Breast epithelium (tissue), 3 donors: Measurements from ENCODE around the gene HBE1.

ENCODE experiments used
- POLR2A ChIP-seq: fragments of 450-650 bp; IDR thresholded peaks from one replicate; pipeline ENCODE4 v1.6.1; 2016; ENCODE audit warnings: antibody characterized with exemption, mild to moderate bottlenecking, moderate library complexity
- POLR2AphosphoS5 ChIP-seq, 3 donors: sonication (generic); formaldehyde crosslinking; IDR thresholded peaks; one replicate each; pipeline ENCODE4 v1.6.1; 2017; ENCODE audit warnings: antibody characterized with exemption in 3 of 3
- TF ChIP-seq, protein P1 (sequence below), 3 donors: fragments of 450-650 bp; IDR thresholded peaks; one replicate each; pipeline ENCODE4 v1.5.1; 2016 to 2017; ENCODE audit warnings: antibody characterized with exemption in 3 of 3, mild to moderate bottlenecking in 3 of 3, moderate library complexity in 3 of 3

DNA sequence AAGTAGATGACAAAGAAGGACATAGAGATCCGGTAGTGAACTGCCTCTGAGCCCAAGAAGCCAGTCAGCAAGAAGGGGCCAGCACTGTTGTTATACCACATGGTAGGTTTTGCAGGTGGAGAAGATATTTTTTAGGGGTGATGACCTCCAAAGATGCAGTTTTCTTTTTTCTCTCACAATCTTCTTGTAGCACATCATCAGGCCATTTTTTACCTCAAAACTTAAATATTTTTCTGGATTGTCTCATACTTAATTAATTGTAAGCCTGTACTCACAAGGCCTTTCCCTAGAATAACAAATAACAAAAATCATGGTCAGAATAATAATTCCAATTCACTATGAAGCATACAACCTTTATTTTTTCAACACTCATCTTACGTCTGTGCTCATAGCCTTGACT, 32.1 kb upstream of the HBE1 start, which contains the start of gene OR51B4:
- TF ChIP-seq POLR2AphosphoS5 (IDR thresholded peaks at IDR 0.05), result no peak
- TF ChIP-seq, protein P1, sequence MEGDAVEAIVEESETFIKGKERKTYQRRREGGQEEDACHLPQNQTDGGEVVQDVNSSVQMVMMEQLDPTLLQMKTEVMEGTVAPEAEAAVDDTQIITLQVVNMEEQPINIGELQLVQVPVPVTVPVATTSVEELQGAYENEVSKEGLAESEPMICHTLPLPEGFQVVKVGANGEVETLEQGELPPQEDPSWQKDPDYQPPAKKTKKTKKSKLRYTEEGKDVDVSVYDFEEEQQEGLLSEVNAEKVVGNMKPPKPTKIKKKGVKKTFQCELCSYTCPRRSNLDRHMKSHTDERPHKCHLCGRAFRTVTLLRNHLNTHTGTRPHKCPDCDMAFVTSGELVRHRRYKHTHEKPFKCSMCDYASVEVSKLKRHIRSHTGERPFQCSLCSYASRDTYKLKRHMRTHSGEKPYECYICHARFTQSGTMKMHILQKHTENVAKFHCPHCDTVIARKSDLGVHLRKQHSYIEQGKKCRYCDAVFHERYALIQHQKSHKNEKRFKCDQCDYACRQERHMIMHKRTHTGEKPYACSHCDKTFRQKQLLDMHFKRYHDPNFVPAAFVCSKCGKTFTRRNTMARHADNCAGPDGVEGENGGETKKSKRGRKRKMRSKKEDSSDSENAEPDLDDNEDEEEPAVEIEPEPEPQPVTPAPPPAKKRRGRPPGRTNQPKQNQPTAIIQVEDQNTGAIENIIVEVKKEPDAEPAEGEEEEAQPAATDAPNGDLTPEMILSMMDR (IDR thresholded peaks at IDR 0.05), result no peak
- no peak for TF ChIP-seq POLR2A
